Loucy (cell line): ENCODE results near the gene SLC39A8.

Source experiments
- H2AFZ ChIP-seq: fragments of 200-600 bp; sonication (generic); 2 replicates; pipeline ENCODE4 v1.6.0; 2016; ENCODE audit warnings: antibody characterized with exemption, mild to moderate bottlenecking, low read length, moderate library complexity
- H3F3A ChIP-seq: fragments of 200-600 bp; 2 replicates; pipeline ENCODE4 v1.6.0; 2016; ENCODE audit warnings: antibody characterized with exemption, low read depth, mild to moderate bottlenecking
- H3K27me3 ChIP-seq: fragments of 200-600 bp; sonication (generic); 2 replicates; pipeline ENCODE4 v1.6.1; 2014; ENCODE audit warnings: low read length, mild to moderate bottlenecking; ENCODE audit not compliant: insufficient read depth, poor library complexity, severe bottlenecking
- H3K36me3 ChIP-seq: fragments of 200-600 bp; sonication (generic); 2 replicates; pipeline ENCODE4 v1.6.1; 2016; ENCODE audit warnings: low read length; ENCODE audit not compliant: insufficient read depth
- H3K4me1 ChIP-seq: fragments of 200-600 bp; sonication (generic); 2 replicates; pipeline ENCODE4 v1.5.1; 2014; ENCODE audit warnings: low read length, mild to moderate bottlenecking; ENCODE audit not compliant: insufficient read depth, poor library complexity, severe bottlenecking
- H3K4me2 ChIP-seq: fragments of 200-600 bp; sonication (generic); 2 replicates; pipeline ENCODE4 v1.6.0; 2014; ENCODE audit warnings: antibody characterized with exemption, low read length, low read depth, mild to moderate bottlenecking; ENCODE audit not compliant: poor library complexity, severe bottlenecking
- H3K4me3 ChIP-seq: fragments of 200-600 bp; sonication (generic); 2 replicates; pipeline ENCODE4 v1.5.1; 2014; ENCODE audit warnings: low read length, mild to moderate bottlenecking, mixed read lengths; ENCODE audit not compliant: poor library complexity, severe bottlenecking
- H3K79me2 ChIP-seq: fragments of 200-600 bp; sonication (generic); 2 replicates; pipeline ENCODE4 v1.6.1; 2014; ENCODE audit warnings: low read length; ENCODE audit not compliant: insufficient read depth
- H3K9ac ChIP-seq: fragments of 200-600 bp; sonication (generic); 2 replicates; pipeline ENCODE4 v1.6.0; 2014; ENCODE audit warnings: mild to moderate bottlenecking, low read depth, low read length, moderate library complexity; ENCODE audit not compliant: poor library complexity, severe bottlenecking
- H3K9me2 ChIP-seq: fragments of 200-600 bp; sonication (generic); replicated peaks from 2 replicates; pipeline ENCODE4 v1.6.1; 2016; ENCODE audit warnings: low read depth, low read length, mixed read lengths
- H3K9me3 ChIP-seq: fragments of 200-600 bp; sonication (generic); 2 replicates; pipeline ENCODE4 v1.6.1; 2014; ENCODE audit warnings: mild to moderate bottlenecking, antibody characterized with exemption, low read length, low read depth; ENCODE audit not compliant: insufficient read depth
- H4K20me1 ChIP-seq: fragments of 200-600 bp; sonication (generic); 2 replicates; pipeline ENCODE4 v1.6.0; 2014; ENCODE audit warnings: antibody characterized with exemption, low read length, mild to moderate bottlenecking; ENCODE audit not compliant: insufficient read depth, poor library complexity, severe bottlenecking
- CTCF ChIP-seq: fragments of 200-600 bp; sonication (generic); conservative IDR thresholded peaks from 2 replicates; pipeline ENCODE4 v1.5.1; 2014; ENCODE audit warnings: mild to moderate bottlenecking, antibody characterized with exemption, low read length
- EZH2phosphoT487 ChIP-seq: fragments of 200-600 bp; IDR thresholded peaks from 2 replicates; pipeline ENCODE4 v1.6.1; 2018; ENCODE audit warnings: antibody characterized with exemption, mild to moderate bottlenecking, moderate library complexity, borderline replicate concordance

The SLC39A8 gene

GRCh38 chr4:102344520-102344953 is 745 bp downstream of the SLC39A8 start:
- H3K9me3 ChIP-seq = no peaks in the 10 kb centered on the region
- peaks cover 47% of the 10 kb centered on the region for H3K79me2 ChIP-seq
- H3K4me3 ChIP-seq = peak overlapping the region; percentile 81
- H3F3A ChIP-seq = peaks cover 13% of the 10 kb centered on the region; the same call in 1 of the 2 replicates
- peak overlapping the region; percentile 74 for H2AFZ ChIP-seq
- H3K36me3 ChIP-seq = no peaks in the 10 kb centered on the region
- H3K9me2 ChIP-seq = no peaks in the 10 kb centered on the region
- peak overlapping the region; percentile 93 for H3K4me2 ChIP-seq
- peak overlapping the region; percentile 91 for H3K9ac ChIP-seq
- peaks cover 48% of the 10 kb centered on the region for H3K4me1 ChIP-seq
- peaks cover 42% of the 10 kb centered on the region for H4K20me1 ChIP-seq
- no peak for TF ChIP-seq EZH2phosphoT487
- no peak for TF ChIP-seq CTCF
- H3K27me3 ChIP-seq = no peaks in the 10 kb centered on the region

DNA sequence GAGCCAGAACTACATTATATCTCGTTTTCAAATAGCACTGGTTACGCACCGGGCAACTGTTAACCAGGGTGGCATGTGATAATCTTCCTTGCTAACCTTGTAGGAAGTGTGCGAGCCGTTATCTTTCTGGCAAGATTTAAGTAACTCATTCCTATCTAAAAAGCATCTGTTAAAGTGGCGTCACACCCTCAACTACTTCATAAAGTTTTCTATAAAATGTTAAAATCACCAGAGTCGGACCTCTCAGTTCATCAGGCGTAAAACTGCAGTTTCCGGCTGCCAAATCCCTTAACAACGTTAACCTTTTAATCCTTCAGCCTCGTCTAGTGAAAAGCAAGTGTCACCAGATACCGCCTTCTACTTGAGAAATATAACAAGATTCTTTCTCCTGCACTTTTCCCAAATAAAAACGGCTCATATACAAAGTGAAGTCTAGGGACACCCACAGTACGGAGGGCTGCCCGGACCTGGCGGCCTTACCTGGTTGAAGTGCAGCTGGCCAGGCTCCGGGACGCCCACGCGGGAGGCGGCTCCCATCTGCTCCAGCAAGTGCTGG is 1.2 kb downstream of the SLC39A8 start:
- Histone ChIP-seq H3K9ac (peak overlapping the region; percentile 91), H3K9me3 (no peaks in the 10 kb centered on the region), H4K20me1 (peaks cover 47% of the 10 kb centered on the region), H3F3A (peaks cover 13% of the 10 kb centered on the region; the same call in 1 of the 2 replicates), H3K27me3 (no peaks in the 10 kb centered on the region), H3K79me2 (peaks cover 52% of the 10 kb centered on the region), H3K36me3 (no peaks in the 10 kb centered on the region), H3K9me2 (no peaks in the 10 kb centered on the region), H3K4me2 (peak overlapping the region; percentile 93), H3K4me3 (peak overlapping the region; percentile 81), H2AFZ (peak overlapping the region; percentile 74), H3K4me1 (peaks cover 53% of the 10 kb centered on the region)
- TF ChIP-seq EZH2phosphoT487 (no peak), CTCF (no peak)

- H3K36me3 ChIP-seq = no peaks in the 10 kb centered on the region
- no peaks in the 10 kb centered on the region for H3K9me3 ChIP-seq
- H2AFZ ChIP-seq = no peak overlapping the region
- H3F3A ChIP-seq = peaks cover 13% of the 10 kb centered on the region; the same call in 1 of the 2 replicates
- H3K9me2 ChIP-seq = no peaks in the 10 kb centered on the region
- peak overlapping the region; percentile 93 for H3K4me2 ChIP-seq
- peak overlapping the region; percentile 81 for H3K4me3 ChIP-seq
- peaks cover 61% of the 10 kb centered on the region for H3K4me1 ChIP-seq
- no peak for TF ChIP-seq CTCF
- TF ChIP-seq EZH2phosphoT487 = no peak
- H3K79me2 ChIP-seq = peaks cover 67% of the 10 kb centered on the region
- H3K27me3 ChIP-seq = no peaks in the 10 kb centered on the region
- peak overlapping the region; percentile 91 for H3K9ac ChIP-seq
- peaks cover 60% of the 10 kb centered on the region for H4K20me1 ChIP-seq
Measured at GRCh38 chr4:102342404-102343074, 2.7 kb downstream of the SLC39A8 start.
